Neural cell (in vitro differentiated cells): ENCODE data around the gene ADPRHL1. TPM values are rescaled to one million over a fixed set of nuclear protein-coding genes. Genes with fewer than 3 reads are reported as not detected.

Experiments
- H2AFZ ChIP-seq: fragments of 200-600, 300-800 bp; sonication (generic), shearing (Covaris generic); 2 replicates; pipeline ENCODE4 v1.6.0; 2014; ENCODE audit warnings: low read depth, mild to moderate bottlenecking, antibody characterized with exemption, low read length, moderate library complexity
- H3F3A ChIP-seq: fragments of 200-600 bp; shearing (Covaris generic); 2 replicates; pipeline ENCODE4 v1.6.1; 2016; ENCODE audit warnings: mild to moderate bottlenecking, moderate library complexity, mixed read lengths, antibody characterized with exemption, low read length; ENCODE audit not compliant: insufficient read depth, poor library complexity, severe bottlenecking
- H3K27ac ChIP-seq: fragments of 200-600, 300-800 bp; sonication (generic), shearing (Covaris generic); 2 replicates; pipeline ENCODE4 v1.5.1; 2014; ENCODE audit warnings: mild to moderate bottlenecking, low read length, moderate library complexity
- H3K27me3 ChIP-seq: fragments of 300-800, 200-600 bp; sonication (generic), shearing (Covaris generic); 2 replicates; pipeline ENCODE4 v1.6.0; 2014; ENCODE audit warnings: mild to moderate bottlenecking, low read depth, low read length, moderate library complexity; ENCODE audit not compliant: insufficient read depth
- H3K36me3 ChIP-seq: fragments of 300-800, 200-600 bp; sonication (generic), shearing (Covaris generic); 2 replicates; pipeline ENCODE4 v1.5.1; 2014; ENCODE audit warnings: mild to moderate bottlenecking, antibody characterized with exemption, low read length, moderate library complexity; ENCODE audit not compliant: insufficient read depth
- H3K4me2 ChIP-seq: fragments of 300-800, 200-600 bp; sonication (generic), shearing (Covaris generic); 2 replicates; pipeline ENCODE4 v1.6.0; 2014; ENCODE audit warnings: mild to moderate bottlenecking, low read length
- H3K4me3 ChIP-seq: fragments of 300-800, 200-600 bp; sonication (generic), shearing (Covaris generic); 2 replicates; pipeline ENCODE4 v1.5.1; 2014; ENCODE audit warnings: mild to moderate bottlenecking, low read length, moderate library complexity
- H3K79me2 ChIP-seq: fragments of 200-600 bp; shearing (Covaris generic); replicated peaks from 2 replicates; pipeline ENCODE4 v1.6.0; 2014; ENCODE audit warnings: mild to moderate bottlenecking, low read length, moderate library complexity; ENCODE audit not compliant: insufficient read depth
- H3K9ac ChIP-seq: fragments of 300-800, 200-600 bp; sonication (generic), shearing (Covaris generic); 2 replicates; pipeline ENCODE4 v1.6.1; 2016; ENCODE audit warnings: mild to moderate bottlenecking, low read length, mixed read lengths
- H3K9me2 ChIP-seq: fragments of 200-600 bp; shearing (Covaris generic); 2 replicates; pipeline ENCODE4 v1.6.1; 2016; ENCODE audit warnings: mild to moderate bottlenecking, low read length, mixed read lengths; ENCODE audit not compliant: insufficient read depth
- H3K9me3 ChIP-seq: fragments of 200-600, 300-800 bp; sonication (generic), shearing (Covaris generic); 2 replicates; pipeline ENCODE4 v1.6.1; 2016; ENCODE audit warnings: mild to moderate bottlenecking, mixed run types, low read length, moderate library complexity, mixed read lengths
- H4K20me1 ChIP-seq: fragments of 200-600 bp; shearing (Covaris generic); 2 replicates; pipeline ENCODE4 v1.6.1; 2016; ENCODE audit warnings: mild to moderate bottlenecking, mixed run types; ENCODE audit not compliant: insufficient read depth
- CTCF ChIP-seq: fragments of 450-650 bp; IDR thresholded peaks from 2 replicates; pipeline ENCODE4 v1.5.1; 2014; ENCODE audit warnings: antibody characterized with exemption, mild to moderate bottlenecking, moderate library complexity; ENCODE audit not compliant: poor library complexity, severe bottlenecking
- EP300 ChIP-seq: fragments of 450-650 bp; conservative IDR thresholded peaks from 2 replicates; pipeline ENCODE4 v1.6.1; 2014; ENCODE audit warnings: antibody characterized with exemption, mild to moderate bottlenecking, moderate library complexity; ENCODE audit not compliant: poor library complexity, severe bottlenecking
- EZH2 ChIP-seq: fragments of 200-600, 300-800 bp; shearing (Covaris generic), sonication (generic); IDR thresholded peaks from 2 replicates; pipeline ENCODE4 v1.6.1; 2014; ENCODE audit warnings: antibody characterized with exemption, low read length, borderline replicate concordance, mild to moderate bottlenecking; ENCODE audit not compliant: insufficient read depth, poor library complexity, severe bottlenecking
- MXI1 ChIP-seq: fragments of 450-650 bp; conservative IDR thresholded peaks from 2 replicates; pipeline ENCODE4 v1.6.1; 2014; ENCODE audit warnings: antibody characterized with exemption, mild to moderate bottlenecking; ENCODE audit not compliant: poor library complexity, severe bottlenecking
- POLR2AphosphoS5 ChIP-seq: IDR thresholded peaks from 2 replicates; pipeline ENCODE4 v1.6.1; 2012
- RAD21 ChIP-seq: fragments of 450-650 bp; conservative IDR thresholded peaks from 2 replicates; pipeline ENCODE4 v1.6.1; 2014; ENCODE audit warnings: antibody characterized with exemption, mild to moderate bottlenecking, moderate library complexity
- REST ChIP-seq: IDR thresholded peaks from 2 replicates; pipeline ENCODE4 v1.6.1; 2012; ENCODE audit warnings: borderline replicate concordance
- SMC3 ChIP-seq: fragments of 450-650 bp; conservative IDR thresholded peaks from 2 replicates; pipeline ENCODE4 v1.6.1; 2014; ENCODE audit warnings: antibody characterized with exemption, mild to moderate bottlenecking, moderate library complexity; ENCODE audit not compliant: poor library complexity
- TAF1 ChIP-seq: IDR thresholded peaks from 2 replicates; pipeline ENCODE4 v1.6.1; 2012; ENCODE audit warnings: low read depth
- polyA plus RNA-seq: library from polyadenylated mRNA; depleted of rRNA; stranded (reverse); fragments of >200 nt; gene quantifications from 2 replicates; pipeline ENCODE4 v1.2.3, GENCODE V29; 2014

ADPRHL1 gene
- polyA plus RNA-seq, 1 donor from 2014 or later: 1.1 TPM

GRCh38 chr13:113399755-113400149 is 53.5 kb downstream of the ADPRHL1 start:
- Histone ChIP-seq H4K20me1 (no peaks in the 10 kb centered on the region), H3K36me3 (no peaks in the 10 kb centered on the region), H3K9me2 (no peaks in the 10 kb centered on the region), H3K27me3 (no peaks in the 10 kb centered on the region), H3K9me3 (no peaks in the 10 kb centered on the region), H2AFZ (no peak overlapping the region), H3K27ac (no peak overlapping the region), H3K9ac (no peak overlapping the region), H3F3A (no peaks in the 10 kb centered on the region), H3K4me2 (no peak overlapping the region), H3K4me3 (no peak overlapping the region), H3K79me2 (no peaks in the 10 kb centered on the region)
- no peak for TF ChIP-seq MXI1
- TF ChIP-seq POLR2AphosphoS5: no peak
- no peak for TF ChIP-seq SMC3
- no peak for TF ChIP-seq REST
- TF ChIP-seq EZH2: no peak

DNA sequence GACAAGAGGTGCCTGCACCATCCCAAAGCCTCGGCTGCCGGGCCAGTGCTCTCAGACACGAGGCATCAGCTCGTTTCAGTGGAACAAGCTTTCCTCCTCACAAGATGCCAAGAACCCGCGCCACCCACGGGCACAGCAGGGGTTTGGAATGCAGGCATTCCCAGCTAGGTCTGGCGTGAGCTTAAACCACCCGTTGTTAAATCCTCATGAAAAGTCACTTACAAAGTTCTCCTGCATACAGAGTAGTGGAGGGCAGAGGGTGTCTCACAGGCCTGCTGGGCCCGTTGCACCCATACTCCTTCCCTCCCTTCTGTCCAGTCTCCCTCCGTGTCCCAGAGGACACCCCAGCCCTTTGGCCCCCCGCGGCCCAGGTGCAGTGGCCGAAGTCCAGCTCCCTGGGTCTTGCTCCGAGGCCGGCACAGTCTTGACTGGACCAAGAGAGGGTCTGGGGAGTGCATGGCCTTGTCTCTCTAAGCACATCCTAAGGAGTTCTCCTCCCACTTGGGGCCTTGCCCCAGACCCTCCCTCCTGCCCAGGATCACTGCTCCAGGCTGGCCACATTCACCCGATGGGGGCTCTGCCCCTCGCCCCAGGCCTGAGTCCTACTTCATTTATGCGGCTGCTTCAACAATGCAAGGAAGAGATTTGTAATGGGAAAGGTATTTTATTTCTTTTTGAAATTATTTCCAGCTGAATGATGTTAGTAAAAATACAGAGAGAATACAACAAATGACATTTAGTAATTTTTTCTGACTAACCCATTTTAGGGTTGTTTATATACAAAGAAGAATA is 54.1 kb downstream of the ADPRHL1 start:
- no peak overlapping the region for H3K9ac ChIP-seq
- no peak overlapping the region for H3K27ac ChIP-seq
- TF ChIP-seq REST (no peak), EZH2 (no peak), SMC3 (no peak), RAD21 (no peak), POLR2AphosphoS5 (no peak), TAF1 (no peak), CTCF (no peak), EP300 (no peak), MXI1 (no peak)
- H3K4me2 ChIP-seq: no peak overlapping the region
- H4K20me1 ChIP-seq: no peaks in the 10 kb centered on the region
- no peak overlapping the region for H2AFZ ChIP-seq
- H3K27me3 ChIP-seq: no peaks in the 10 kb centered on the region
- no peaks in the 10 kb centered on the region for H3F3A ChIP-seq
- no peak overlapping the region for H3K4me3 ChIP-seq
- no peaks in the 10 kb centered on the region for H3K79me2 ChIP-seq
- no peaks in the 10 kb centered on the region for H3K36me3 ChIP-seq
- H3K9me2 ChIP-seq: no peaks in the 10 kb centered on the region
- no peaks in the 10 kb centered on the region for H3K9me3 ChIP-seq
